ENCODE results near the gene LCN1. TPM values are rescaled to one million over a fixed set of nuclear protein-coding genes. Genes with fewer than 3 reads are reported as not detected.
"Not testable (repeated sequence)": the region's sequence is repeated elsewhere in the genome, so short reads cannot be mapped to it uniquely, and the experiment has no call there.

Gene LCN1
- total and polyA plus RNA-seq, 2 of the 8 experiments (the other 6 are each of a cell fraction or from before 2014, with no cell fraction given) = not detected

DNA sequence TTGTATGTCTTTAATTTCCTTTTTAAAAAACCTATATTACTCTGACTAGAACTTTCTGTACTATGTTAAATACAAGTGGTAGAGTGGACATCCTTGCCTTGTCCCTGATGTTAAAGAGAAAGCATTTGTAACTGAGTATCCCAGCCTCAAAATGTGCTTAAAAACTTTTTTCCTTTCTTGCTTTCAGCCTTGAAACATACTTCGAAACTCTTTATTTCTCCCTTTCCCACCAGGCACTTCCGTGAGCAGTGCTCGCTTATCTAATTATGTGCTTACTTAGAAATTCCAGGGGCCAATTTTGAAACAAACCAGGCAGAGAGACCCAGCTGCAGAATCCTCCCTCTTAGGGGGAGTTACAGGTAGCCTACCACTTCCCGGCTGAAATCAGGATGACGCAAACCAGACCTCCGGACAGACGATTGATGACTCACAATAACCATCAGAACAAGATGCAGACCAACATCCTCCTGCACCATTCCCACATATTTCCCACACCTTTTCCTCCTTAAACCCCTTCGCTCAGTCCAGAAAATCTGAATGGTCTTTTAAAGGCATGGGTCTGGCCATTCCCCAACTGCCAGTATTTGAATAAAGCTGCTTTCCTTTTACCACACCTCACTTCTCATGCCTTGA lies 22.1 kb downstream of the LCN1 start:
- H3K27ac ChIP-seq (ENCODE audit: low read depth, low read length) = not testable (repeated sequence)

More for the DNA sequence above, 22.1 kb downstream of the LCN1 start:
- H3K9ac ChIP-seq (replicated peaks in 1 of 4; ENCODE audit: extremely low read depth in 1 of 4, low read depth in 3 of 4, low read length in 3 of 4); H3K4me2 ChIP-seq (ENCODE audit: insufficient read depth in 1 of 2, low read depth in 2 of 2, low read length in 2 of 2); H4K91ac ChIP-seq (replicated peaks; ENCODE audit: insufficient read length, low read length); H3K36me3 ChIP-seq (ENCODE audit: control insufficient read depth in 2 of 4, insufficient read depth in 4 of 4, low read length in 3 of 4); H3K23ac ChIP-seq (ENCODE audit: insufficient read length); H2BK5ac ChIP-seq (ENCODE audit: low read depth, low read length); H3K4me3 ChIP-seq (ENCODE audit: extremely low read depth in 1 of 4, insufficient read depth in 2 of 4, low read depth in 3 of 4, low read length in 4 of 4); H4K5ac ChIP-seq (ENCODE audit: insufficient read length, low read depth, low read length); H3K56ac ChIP-seq (replicated peaks; ENCODE audit: insufficient read length, low read depth, low read length); H2BK12ac ChIP-seq (ENCODE audit: low read depth, low read length); H3K23me2 ChIP-seq (ENCODE audit: low read depth, low read length); H3K14ac ChIP-seq (ENCODE audit: insufficient read length); H3K79me1 ChIP-seq (ENCODE audit: low read depth, low read length); H2AFZ ChIP-seq (ENCODE audit: low read length); H2BK15ac ChIP-seq (ENCODE audit: low read length); H3K18ac ChIP-seq (ENCODE audit: extremely low read depth, low read length); H3K27me3 ChIP-seq (replicated peaks in 1 of 4; ENCODE audit: control insufficient read depth in 3 of 4, extremely low read depth in 1 of 4, insufficient read depth in 3 of 4, low read length in 3 of 4); H3K4me1 ChIP-seq (replicated peaks in 1 of 4; ENCODE audit: control insufficient read depth in 3 of 4, insufficient read depth in 4 of 4, low read length in 3 of 4); H2BK20ac ChIP-seq (ENCODE audit: low read length); H3K4ac ChIP-seq (replicated peaks; ENCODE audit: insufficient read length, low read depth, low read length); H4K20me1 ChIP-seq (replicated peaks in 1 of 2; ENCODE audit: control insufficient read depth in 1 of 2, insufficient read depth in 2 of 2, low read length in 2 of 2); H4K8ac ChIP-seq (ENCODE audit: extremely low read depth, insufficient read depth, low read length); H2AK5ac ChIP-seq (ENCODE audit: low read depth, low read length); H2BK120ac ChIP-seq (replicated peaks; ENCODE audit: low read depth, low read length); DNase-seq (ENCODE audit: low read depth in 1 of 2, low spot score in 2 of 2); H3K79me2 ChIP-seq (ENCODE audit: control insufficient read depth in 1 of 2, insufficient read depth in 2 of 2, low read length in 2 of 2); H3K9me3 ChIP-seq (ENCODE audit: insufficient read depth in 2 of 2, low read depth in 1 of 2, low read length in 1 of 2): not testable (repeated sequence)
- ChIA-PET CTCF (ENCODE audit: partially characterized antibody) (interaction anchor here (0.7 kb wide), 1 partner anchor 10 kb away, joined by 3 read pairs; no protein-coding TSS in a partner anchor), POLR2A (ENCODE audit: partially characterized antibody) (interaction anchor here (0.7 kb wide), 1 partner anchor 312 kb away, joined by 3 read pairs; no protein-coding TSS in a partner anchor)
- 95% methylated on average over 8 of the region's 8 CpGs; no CpG with 5 or more reads in 1 of the 2 experiments for WGBS, 2 experiments (ENCODE audit: extremely low coverage in 1 of 2, insufficient coverage in 1 of 2, insufficient read length in 1 of 2, insufficient replicate concordance in 2 of 2, low coverage in 1 of 2, low lambda C conversion rate in 2 of 2, missing lambda C conversion rate in 1 of 2)
- FAIRE-seq = peak; percentile 69

Data from H1 (cell line).